Measurements from ENCODE around the gene TSG101.

TSG101 gene, protein sequence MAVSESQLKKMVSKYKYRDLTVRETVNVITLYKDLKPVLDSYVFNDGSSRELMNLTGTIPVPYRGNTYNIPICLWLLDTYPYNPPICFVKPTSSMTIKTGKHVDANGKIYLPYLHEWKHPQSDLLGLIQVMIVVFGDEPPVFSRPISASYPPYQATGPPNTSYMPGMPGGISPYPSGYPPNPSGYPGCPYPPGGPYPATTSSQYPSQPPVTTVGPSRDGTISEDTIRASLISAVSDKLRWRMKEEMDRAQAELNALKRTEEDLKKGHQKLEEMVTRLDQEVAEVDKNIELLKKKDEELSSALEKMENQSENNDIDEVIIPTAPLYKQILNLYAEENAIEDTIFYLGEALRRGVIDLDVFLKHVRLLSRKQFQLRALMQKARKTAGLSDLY

DNA sequence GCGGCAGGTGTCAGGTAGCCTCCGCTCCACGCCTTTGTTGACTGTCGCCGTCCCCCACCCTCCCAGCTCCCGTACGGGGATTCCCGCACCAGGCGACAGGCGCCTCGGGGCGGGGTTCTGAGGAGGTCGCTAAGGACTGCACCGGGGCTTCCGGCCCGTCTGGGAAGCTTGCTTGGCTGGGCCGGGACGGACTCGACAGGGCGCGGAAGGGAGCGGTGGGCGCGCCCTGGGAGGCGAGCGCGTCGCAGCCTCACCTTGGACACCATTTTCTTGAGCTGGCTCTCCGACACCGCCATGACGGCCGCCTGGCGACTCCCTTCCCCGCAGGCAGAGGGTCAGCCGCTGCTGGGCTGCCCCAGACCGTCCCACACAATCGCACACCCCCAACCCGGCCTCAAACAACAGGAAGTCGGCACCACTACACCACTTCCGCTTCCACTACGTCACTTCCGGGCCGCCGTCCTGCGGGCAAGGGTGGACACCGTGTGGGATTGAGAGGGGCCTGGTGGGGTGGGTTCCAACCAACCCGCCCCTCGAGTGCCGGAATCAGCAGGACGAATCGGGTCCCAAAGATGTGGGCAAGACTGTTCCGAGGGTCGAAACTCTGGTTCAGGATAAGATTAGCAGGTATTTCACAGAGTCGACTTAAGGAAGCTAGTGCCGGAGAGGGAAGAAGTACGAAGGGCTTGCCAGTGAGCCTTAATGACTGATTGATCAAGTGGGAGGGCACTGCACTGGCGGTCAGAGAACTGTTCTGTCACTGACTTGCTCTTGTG lies at the start of gene TSG101:
Gene TSG101 (minus strand): TSS at position 422 of the 776 bp plus-strand sequence. CDS start 126 bp downstream, at position 296.
- peak within 1 kb of the TSS; percentile 97 for H3K4me3 ChIP-seq (ENCODE audit: low read depth, low read length)

- H3K4me3 ChIP-seq (ENCODE audit: low read depth, low read length), result no peak overlapping the region
Measured at GRCh38 chr11:18575361-18575760, 48.6 kb upstream of the TSG101 start.

GRCh38 chr11:18567081-18567480 lies 40.3 kb upstream of the TSG101 start:
- H3K4me3 ChIP-seq (ENCODE audit: low read depth, low read length), result no peak overlapping the region

DNA sequence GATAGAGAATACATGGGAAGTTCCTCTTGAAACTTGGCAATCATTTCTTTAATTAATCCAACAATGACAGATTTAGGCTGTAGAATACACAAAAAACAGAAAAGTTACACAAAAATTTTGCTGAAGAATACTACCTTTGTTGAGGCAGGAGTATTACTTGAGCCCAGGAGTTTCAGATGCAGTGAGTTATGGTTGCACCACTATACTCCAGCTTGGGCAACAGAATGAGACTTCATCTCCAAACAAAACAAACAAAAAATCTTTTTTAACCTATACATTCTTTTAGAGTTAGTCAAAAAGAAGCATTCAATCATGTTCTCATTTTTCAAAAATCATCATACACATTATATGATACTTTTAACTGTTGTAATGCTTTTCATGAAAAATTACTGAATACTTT lies 39.7 kb upstream of the TSG101 start:
- no peak overlapping the region for H3K4me3 ChIP-seq (ENCODE audit: low read depth, low read length)

DNA sequence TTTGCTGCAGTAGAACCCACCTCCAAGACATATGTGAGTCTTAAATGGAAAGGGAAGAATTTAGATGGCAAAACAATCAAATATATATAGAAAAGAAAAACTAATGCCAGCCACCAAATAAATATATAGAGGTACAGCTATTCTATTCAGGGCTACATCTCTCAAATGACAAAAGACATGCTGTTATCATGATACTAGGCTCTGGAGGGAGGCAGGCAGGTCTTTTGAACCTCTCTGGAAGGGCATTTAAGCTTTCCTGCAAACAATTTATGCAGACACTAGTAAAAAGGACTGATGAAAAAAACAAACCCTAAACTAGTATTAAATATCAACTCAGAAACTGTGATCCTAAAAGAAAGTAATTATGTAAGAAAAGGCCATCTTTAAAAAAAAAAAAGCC lies 37.4 kb upstream of the TSG101 start:
- no peak overlapping the region for H3K4me3 ChIP-seq (ENCODE audit: low read depth, low read length)

- no peak overlapping the region for H3K4me3 ChIP-seq (ENCODE audit: low read depth, low read length)
Measured at GRCh38 chr11:18563090-18563730, 36.5 kb upstream of the TSG101 start.

DNA sequence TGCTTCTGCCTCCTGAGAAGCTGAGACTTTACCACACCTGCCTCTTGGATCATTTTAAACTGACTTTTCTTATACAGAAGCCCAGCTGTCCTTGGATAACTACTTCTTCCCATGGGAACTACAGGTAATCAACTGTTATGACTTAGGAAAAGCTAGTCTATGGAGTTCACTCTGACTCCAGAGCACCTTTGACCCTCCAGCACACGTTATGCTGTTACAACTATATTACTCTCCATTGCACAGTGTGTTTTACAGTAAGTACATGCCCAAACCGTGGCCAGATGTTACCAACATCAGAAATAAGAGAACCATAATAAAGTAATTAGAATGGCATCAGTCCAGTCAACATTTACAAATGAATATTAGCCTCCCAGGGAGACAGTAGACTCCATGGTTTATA lies 21.3 kb upstream of the TSG101 start:
- H3K4me3 ChIP-seq (ENCODE audit: low read depth, low read length), result no peak overlapping the region

GRCh38 chr11:18540207-18541009 lies 13.7 kb upstream of the TSG101 start:
- H3K4me3 ChIP-seq (ENCODE audit: low read depth, low read length), result no peak overlapping the region

GRCh38 chr11:18536209-18536608 lies 9.5 kb upstream of the TSG101 start:
- H3K4me3 ChIP-seq (ENCODE audit: low read depth, low read length), result no peak overlapping the region

- H3K4me3 ChIP-seq (ENCODE audit: low read depth, low read length), result no peak overlapping the region
Measured at GRCh38 chr11:18534245-18534644, 7.5 kb upstream of the TSG101 start.

DNA sequence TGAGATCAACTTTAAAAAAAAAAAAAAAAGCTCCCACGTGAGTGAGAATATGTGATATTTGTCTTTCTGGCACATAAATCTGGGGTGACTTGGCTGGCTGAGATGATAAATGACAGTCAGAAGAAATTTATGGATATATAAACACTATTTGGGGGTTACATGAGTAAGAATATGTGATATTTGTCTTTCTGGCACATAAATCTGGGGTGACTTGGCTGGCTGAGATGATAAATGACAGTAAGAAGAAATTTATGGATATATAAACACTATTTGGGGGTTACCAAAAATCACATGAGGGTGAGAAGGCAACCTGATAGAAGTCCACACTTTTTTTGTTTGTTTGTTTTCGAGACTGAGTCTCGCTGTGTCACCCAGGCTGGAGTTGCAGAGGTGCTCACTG lies 6.6 kb upstream of the TSG101 start:
- no peak overlapping the region for H3K4me3 ChIP-seq (ENCODE audit: low read depth, low read length)

DNA sequence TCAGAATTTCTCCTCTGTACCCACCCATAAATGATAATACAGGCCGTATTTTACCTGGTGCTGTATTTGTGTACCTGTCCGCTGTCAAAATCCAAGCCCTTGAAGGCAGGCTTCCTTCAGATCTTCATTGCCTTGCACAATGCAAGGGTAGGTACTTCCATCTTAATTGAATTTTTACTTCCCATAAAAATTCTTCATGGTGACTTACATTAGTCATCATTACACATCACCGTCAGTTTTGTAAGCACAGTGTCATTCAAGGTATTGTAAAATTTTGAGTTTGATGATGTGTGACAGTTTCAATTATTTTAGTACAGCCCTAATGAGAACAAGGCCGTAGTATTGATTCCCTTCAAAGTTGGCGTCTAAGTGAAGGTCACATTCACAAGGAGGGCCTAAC lies 770 bp upstream of the TSG101 start:
- peak overlapping the region; percentile 97 for H3K4me3 ChIP-seq (ENCODE audit: low read depth, low read length)

GRCh38 chr11:18526130-18526520 lies 617 bp downstream of the TSG101 start:
- peak overlapping the region; percentile 97 for H3K4me3 ChIP-seq (ENCODE audit: low read depth, low read length)

GRCh38 chr11:18524248-18524647 lies 2.5 kb downstream of the TSG101 start:
- no peak overlapping the region for H3K4me3 ChIP-seq (ENCODE audit: low read depth, low read length)

DNA sequence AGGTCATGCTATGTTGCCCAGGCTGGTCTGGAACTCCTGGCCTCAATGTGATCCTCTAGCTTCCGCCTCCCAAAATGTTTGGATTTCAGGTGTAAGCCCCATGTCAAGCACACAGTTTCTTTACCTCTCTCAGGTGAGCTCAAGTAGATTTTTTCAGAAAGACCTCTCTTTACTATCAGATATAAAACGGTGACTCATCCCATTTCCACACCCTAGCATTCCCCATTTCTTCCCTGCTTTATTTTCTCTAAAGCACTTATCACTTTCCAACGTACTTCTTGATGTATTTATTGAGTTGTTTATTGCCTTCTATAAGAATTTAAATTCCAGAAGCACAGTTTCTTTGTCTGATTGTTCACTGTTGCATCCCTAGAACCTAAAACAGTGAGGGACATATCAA lies 3.7 kb downstream of the TSG101 start:
- no peak overlapping the region for H3K4me3 ChIP-seq (ENCODE audit: low read depth, low read length)

GRCh38 chr11:18522388-18522787 lies 4.4 kb downstream of the TSG101 start:
- no peak overlapping the region for H3K4me3 ChIP-seq (ENCODE audit: low read depth, low read length)

GRCh38 chr11:18521122-18521521 lies 5.6 kb downstream of the TSG101 start:
- no peak overlapping the region for H3K4me3 ChIP-seq (ENCODE audit: low read depth, low read length)

DNA sequence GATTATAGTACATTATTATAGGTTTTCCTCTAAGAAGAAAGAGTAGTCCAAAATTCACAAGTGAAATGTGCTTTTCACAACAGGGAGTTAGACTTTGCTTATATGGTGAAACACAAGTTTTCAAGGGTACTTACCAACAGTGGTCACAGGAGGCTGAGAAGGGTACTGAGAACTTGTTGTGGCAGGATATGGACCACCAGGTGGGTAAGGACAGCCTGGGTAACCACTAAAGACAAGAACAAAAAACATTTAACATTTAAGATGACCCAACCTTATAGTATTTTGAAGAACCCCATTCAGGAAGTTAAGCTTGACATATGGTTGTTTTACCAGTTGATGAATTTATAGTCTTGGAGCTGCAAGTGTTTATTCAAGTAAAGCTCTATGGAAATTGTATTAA lies 24.4 kb downstream of the TSG101 start:
- no peak overlapping the region for H3K4me3 ChIP-seq (ENCODE audit: low read depth, low read length)

DNA sequence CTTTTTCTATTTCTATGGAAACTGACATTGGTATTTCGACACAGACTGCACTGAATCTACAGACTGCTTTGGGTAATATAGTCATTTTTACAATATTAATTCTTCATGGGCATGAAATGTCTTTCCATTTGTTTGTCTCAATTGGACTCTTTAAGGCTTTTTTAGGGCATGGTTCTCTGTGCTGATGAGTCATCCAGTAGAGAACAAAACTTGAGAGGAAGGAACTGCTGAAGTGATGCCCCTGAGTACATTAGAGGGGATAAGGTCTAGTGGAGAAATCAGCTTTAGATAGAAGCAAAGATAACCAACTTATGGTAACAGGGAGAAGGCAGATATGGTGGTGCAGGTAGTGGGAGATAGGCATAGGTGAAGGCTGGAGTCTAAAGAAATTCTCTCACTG lies 25.1 kb downstream of the TSG101 start:
- no peak overlapping the region for H3K4me3 ChIP-seq (ENCODE audit: low read depth, low read length)

GRCh38 chr11:18498039-18498438 lies 28.7 kb downstream of the TSG101 start:
- H3K4me3 ChIP-seq (ENCODE audit: low read depth, low read length), result no peak overlapping the region

GRCh38 chr11:18495703-18496102 lies 31.0 kb downstream of the TSG101 start:
- no peak overlapping the region for H3K4me3 ChIP-seq (ENCODE audit: low read depth, low read length)
